ENCODE measurements around the gene CASZ1.

DNA sequence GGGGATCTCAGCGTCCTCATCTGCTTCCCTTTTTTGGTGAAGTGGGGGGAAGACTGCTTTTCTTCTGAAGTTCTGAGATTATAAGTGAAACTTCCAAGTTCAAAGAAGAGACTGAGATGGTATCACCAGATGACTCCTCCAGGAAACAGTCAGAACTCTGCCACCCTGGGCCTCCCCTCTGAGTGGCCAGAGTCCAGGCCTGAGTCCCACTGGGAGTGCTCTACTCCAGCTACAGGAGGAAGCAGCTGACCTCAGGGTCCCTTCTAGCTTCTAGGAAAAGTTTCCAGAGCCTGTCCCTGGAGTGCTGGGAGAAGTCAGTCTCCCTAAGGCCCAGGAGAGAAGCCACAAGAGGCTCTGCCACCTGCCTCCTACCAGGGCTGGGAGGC is 104.7 kb downstream of the CASZ1 start:
- TF ChIP-seq, protein P1, sequence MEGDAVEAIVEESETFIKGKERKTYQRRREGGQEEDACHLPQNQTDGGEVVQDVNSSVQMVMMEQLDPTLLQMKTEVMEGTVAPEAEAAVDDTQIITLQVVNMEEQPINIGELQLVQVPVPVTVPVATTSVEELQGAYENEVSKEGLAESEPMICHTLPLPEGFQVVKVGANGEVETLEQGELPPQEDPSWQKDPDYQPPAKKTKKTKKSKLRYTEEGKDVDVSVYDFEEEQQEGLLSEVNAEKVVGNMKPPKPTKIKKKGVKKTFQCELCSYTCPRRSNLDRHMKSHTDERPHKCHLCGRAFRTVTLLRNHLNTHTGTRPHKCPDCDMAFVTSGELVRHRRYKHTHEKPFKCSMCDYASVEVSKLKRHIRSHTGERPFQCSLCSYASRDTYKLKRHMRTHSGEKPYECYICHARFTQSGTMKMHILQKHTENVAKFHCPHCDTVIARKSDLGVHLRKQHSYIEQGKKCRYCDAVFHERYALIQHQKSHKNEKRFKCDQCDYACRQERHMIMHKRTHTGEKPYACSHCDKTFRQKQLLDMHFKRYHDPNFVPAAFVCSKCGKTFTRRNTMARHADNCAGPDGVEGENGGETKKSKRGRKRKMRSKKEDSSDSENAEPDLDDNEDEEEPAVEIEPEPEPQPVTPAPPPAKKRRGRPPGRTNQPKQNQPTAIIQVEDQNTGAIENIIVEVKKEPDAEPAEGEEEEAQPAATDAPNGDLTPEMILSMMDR (IDR thresholded peaks at IDR 0.05), result no peak
- TF ChIP-seq POLR2AphosphoS5 (IDR thresholded peaks at IDR 0.05), result no peak
- no peak for TF ChIP-seq EP300 (IDR thresholded peaks at IDR 0.05)
